Stromal cell of bone marrow (primary cell): ENCODE data around the gene OXT.

Source experiments
- DNase-seq: peaks from one replicate; pipeline ENCODE4 v3.0.0-alpha.2; 2012; ENCODE audit warnings: low read depth

The OXT gene

GRCh38 chr20:3084283-3084985 is 13.0 kb downstream of the OXT start, which contains the start of gene AVP:
AVP (minus strand) TSS chr20:3084724; CDS start chr20:3084674, 50 bp downstream.
- no peak for DNase-seq

DNA sequence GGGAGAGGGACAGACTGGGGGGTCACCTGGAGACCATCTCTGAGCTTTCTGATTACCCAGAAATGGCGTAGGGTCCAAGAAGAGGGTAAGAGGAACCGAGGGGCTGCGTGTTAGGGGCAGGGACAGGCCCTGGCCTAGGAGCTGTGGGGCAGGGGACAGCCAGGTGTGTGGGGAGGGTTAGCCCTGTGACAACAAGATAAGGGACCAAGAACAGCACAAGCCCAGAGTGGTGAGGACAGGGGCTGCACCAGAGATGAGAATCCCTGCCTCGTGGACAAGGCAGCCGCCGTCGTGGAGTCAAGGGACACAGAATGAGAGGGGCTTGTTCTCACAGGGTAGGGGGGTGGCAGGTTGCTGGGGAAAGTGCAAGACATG is 13.6 kb downstream of the OXT start:
- no peak for DNase-seq

- DNase-seq, result no peak
These were observed 14.2 kb downstream of the OXT start for GRCh38 chr20:3085571-3086072.

DNA sequence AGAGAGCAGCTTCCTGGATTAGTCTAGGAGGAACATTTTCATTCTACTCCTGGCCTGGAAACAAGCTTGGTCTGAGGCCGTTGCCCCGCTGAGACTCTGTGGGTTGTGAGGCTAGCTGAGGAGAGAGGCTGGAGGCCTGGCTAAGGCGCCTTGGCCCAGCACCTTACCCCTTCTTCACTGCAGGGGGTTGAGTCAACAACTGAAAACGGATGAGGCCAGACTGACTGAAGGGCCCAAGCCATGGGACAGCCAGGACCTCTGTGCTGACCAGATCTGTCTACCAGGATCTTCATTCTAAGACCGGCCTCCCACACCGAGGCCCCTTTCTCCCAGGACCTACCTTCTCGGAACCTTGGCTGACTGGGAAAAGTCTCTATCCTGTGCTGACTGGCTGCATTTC is 16.6 kb downstream of the OXT start:
- DNase-seq, result no peak

GRCh38 chr20:3090565-3090964 is 19.1 kb downstream of the OXT start:
- DNase-seq, result no peak

DNA sequence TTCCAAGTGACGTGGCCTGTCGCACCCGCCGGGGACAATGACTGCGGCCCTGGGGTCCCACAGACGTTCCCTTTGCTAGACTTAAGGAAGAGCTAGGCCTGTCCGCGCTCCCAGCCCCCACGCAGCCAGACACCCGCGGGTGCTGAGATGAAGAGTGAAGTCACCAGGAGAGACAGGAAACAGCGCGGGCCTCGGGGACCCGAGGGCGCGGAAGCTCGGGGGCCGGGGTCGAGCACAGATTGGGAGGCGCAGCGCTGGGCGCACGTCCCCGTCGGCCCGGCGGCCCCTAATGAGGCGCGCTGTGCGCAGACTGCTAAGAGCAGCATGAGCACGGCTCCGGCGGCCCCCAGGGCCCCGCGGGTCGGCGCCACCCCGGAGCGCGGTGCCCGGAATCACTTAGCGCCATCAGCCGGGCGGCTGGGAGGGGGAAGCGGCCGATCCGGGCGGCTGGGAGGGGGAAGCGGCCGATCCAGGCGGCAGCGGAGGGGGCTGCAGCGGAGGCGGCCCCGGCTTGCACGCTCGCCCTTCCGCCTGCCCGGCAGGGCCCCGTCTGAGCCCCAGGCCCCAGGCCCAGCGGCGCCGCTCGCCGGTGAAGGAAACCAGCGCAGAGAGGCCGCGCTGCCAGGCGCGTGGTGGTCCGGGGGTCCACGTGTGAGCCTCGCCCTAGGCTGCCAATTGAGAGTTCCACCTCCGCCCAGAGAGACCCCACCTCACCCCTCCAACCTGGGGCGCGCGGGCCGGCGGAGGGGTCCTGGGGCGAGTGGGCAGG is 21.4 kb downstream of the OXT start:
- no peak for DNase-seq

GRCh38 chr20:3093861-3094361 is 22.5 kb downstream of the OXT start:
- no peak for DNase-seq

- DNase-seq, result no peak
These were observed 23.6 kb downstream of the OXT start for GRCh38 chr20:3094848-3095629.

DNA sequence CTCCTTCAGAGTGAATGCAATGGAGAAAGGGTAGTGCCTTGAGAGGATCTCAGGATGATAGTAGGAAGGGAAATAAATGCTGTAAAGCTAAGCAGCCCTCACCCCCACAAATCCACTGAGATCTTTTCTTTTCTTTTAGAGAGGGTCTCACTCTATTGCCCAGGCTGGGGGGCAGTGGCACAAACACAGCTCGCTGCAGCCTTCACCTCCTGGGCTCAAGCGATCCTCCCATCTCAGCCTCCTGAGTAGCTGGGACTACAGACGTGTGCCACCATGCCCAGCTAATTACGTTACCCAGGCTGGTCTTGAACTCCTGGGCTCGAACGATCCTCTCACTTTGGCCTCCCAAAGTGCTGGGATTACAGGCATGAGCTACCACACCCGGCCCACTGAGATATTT is 29.1 kb downstream of the OXT start:
- no peak for DNase-seq

DNA sequence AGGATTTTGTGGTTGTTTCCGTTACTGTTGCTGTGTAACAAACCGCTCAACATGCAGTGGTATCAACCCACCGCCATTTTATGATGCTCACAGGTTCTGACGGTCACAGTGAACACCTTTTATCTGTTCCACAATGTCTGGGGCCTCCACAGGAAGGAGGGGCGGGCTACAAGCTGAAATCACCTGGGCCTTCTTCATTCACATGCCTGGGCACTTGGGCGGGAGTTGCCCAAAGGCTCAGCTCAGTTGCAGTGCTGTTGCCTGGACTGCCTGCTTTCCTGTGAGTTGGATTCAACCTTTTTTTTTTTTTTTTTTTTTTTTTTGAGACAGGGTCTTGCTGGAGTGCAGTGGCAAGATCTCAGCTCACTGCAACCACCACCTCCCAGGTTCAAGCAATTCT is 29.8 kb downstream of the OXT start:
- no peak for DNase-seq

- no peak for DNase-seq
These were observed 30.5 kb downstream of the OXT start for GRCh38 chr20:3101737-3102574.

- no peak for DNase-seq
These were observed 31.4 kb downstream of the OXT start for GRCh38 chr20:3102575-3103368.

DNA sequence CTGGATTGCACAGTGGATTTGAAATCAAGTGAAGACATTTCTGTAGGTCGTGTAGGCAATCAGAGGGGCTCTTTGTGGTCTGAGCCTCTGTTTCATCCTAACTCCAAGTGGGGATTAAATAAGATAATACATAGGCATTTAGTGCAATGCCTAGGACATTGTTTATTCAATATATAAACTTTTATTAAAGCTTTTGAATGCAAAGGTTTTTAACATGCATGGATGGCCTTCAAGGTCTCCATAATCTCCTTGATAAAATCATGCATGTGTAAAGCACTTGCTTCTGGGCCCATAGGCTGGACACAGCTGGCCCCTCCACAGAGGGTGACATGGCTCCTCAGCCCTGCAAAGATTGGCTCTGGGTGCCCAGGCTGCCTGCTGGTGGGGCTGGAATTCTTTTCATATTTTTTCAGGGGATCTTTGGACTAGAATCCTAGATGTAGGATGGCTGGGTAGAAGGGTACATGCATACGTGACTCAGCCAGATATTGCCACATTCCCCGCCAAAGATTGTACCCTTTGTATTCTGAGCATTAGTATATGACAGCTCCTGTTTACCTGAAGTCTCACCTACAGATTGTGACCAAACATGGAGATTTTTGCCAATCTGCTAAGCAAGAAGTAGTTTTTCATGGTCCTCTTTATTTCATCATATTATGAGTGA is 32.1 kb downstream of the OXT start:
- no peak for DNase-seq

- no peak for DNase-seq
These were observed 34.1 kb downstream of the OXT start for GRCh38 chr20:3105256-3106137.

GRCh38 chr20:3106185-3106584 is 34.8 kb downstream of the OXT start:
- no peak for DNase-seq

GRCh38 chr20:3106658-3107463 is 35.4 kb downstream of the OXT start:
- no peak for DNase-seq

GRCh38 chr20:3107464-3108025 is 36.1 kb downstream of the OXT start:
- no peak for DNase-seq
